Hematopoietic multipotent progenitor cell treated with erythropoietin and hydrocortisone succinate and interleukin-3 and kit ligand, for 8 days (in vitro differentiated cells): ENCODE measurements around the gene ANLN.
"Not testable (repeated sequence)": the region's sequence is repeated elsewhere in the genome, so short reads cannot be mapped to it uniquely, and the experiment has no call there.

Source experiments
- DNase-seq: peaks from one replicate; pipeline ENCODE4 v3.0.0-alpha.2; 2015

Gene ANLN

GRCh38 chr7:36389371-36390198 is at the start of gene ANLN:
Gene ANLN, plus strand, starts transcription at chr7:36389862. Its CDS starts 165 bp downstream, at chr7:36390027.
- peak; percentile 92 for DNase-seq

- no peak for DNase-seq
Observed at GRCh38 chr7:36343548-36343947, 46.1 kb upstream of the ANLN start.

GRCh38 chr7:36344622-36345021 is 45.0 kb upstream of the ANLN start:
- no peak for DNase-seq

- DNase-seq: no peak
Observed at GRCh38 chr7:36346260-36346831, 43.3 kb upstream of the ANLN start.

GRCh38 chr7:36348256-36348655 is 41.4 kb upstream of the ANLN start:
- no peak for DNase-seq

- no peak for DNase-seq
Observed at GRCh38 chr7:36348771-36349170, 40.9 kb upstream of the ANLN start.

GRCh38 chr7:36349626-36350025 is 40.0 kb upstream of the ANLN start:
- DNase-seq: no peak

- no peak for DNase-seq
Observed at GRCh38 chr7:36355490-36355889, 34.2 kb upstream of the ANLN start.

GRCh38 chr7:36357054-36357453 is 32.6 kb upstream of the ANLN start:
- DNase-seq: no peak

- no peak for DNase-seq
Observed at GRCh38 chr7:36358589-36358988, 31.1 kb upstream of the ANLN start.

- DNase-seq: no peak
Observed at GRCh38 chr7:36360244-36360643, 29.4 kb upstream of the ANLN start.

- DNase-seq: no peak
Observed at GRCh38 chr7:36361227-36361626, 28.4 kb upstream of the ANLN start.

- DNase-seq: no peak
Observed at GRCh38 chr7:36363515-36363914, 26.1 kb upstream of the ANLN start.

- no peak for DNase-seq
Observed at GRCh38 chr7:36366005-36366717, 23.5 kb upstream of the ANLN start.

- peak; percentile 90 for DNase-seq
Observed at GRCh38 chr7:36366718-36367560, 22.7 kb upstream of the ANLN start.

- DNase-seq: no peak
Observed at GRCh38 chr7:36367561-36368077, 22.0 kb upstream of the ANLN start.

- DNase-seq: no peak
Observed at GRCh38 chr7:36368496-36368895, 21.2 kb upstream of the ANLN start.

GRCh38 chr7:36369171-36369570 is 20.5 kb upstream of the ANLN start:
- DNase-seq: no peak

GRCh38 chr7:36370046-36370445 is 19.6 kb upstream of the ANLN start:
- no peak for DNase-seq

- DNase-seq: no peak
Observed at GRCh38 chr7:36372156-36372555, 17.5 kb upstream of the ANLN start.

GRCh38 chr7:36378555-36378954 is 11.1 kb upstream of the ANLN start:
- DNase-seq: not testable (repeated sequence)

GRCh38 chr7:36379831-36380504 is 9.7 kb upstream of the ANLN start:
- no peak for DNase-seq
